OCI-LY3 (cell line): ENCODE data around the gene OPCML.

ENCODE experiments used
- H2AFZ ChIP-seq: fragments of 200-600, 300-600 bp; shearing (Covaris generic); 2 replicates; pipeline ENCODE4 v1.6.0; 2014; ENCODE audit warnings: antibody characterized with exemption, low read depth, low read length
- H3K27ac ChIP-seq: fragments of 200-600, 300-600 bp; sonication (generic); 2 replicates; pipeline ENCODE4 v1.5.1; 2014; ENCODE audit warnings: mild to moderate bottlenecking, low read length, moderate library complexity, mixed read lengths
- H3K27me3 ChIP-seq: fragments of 200-600, 300-600 bp; sonication (generic); 2 replicates; pipeline ENCODE4 v1.6.1; 2014; ENCODE audit warnings: low read depth, low read length, mixed read lengths
- H3K36me3 ChIP-seq: fragments of 200-600, 300-600 bp; sonication (generic); replicated peaks from 2 replicates; pipeline ENCODE3; 2014; ENCODE audit warnings: low read depth, low read length, mixed read lengths
- H3K4me1 ChIP-seq: fragments of 300-600, 200-600 bp; sonication (generic); 2 replicates; pipeline ENCODE4 v1.6.1; 2014; ENCODE audit warnings: low read length, mixed read lengths
- H3K4me2 ChIP-seq: fragments of 200-600, 300-600 bp; sonication (generic); 2 replicates; pipeline ENCODE4 v1.6.1; 2014; ENCODE audit warnings: low read length, mixed read lengths
- H3K4me3 ChIP-seq: fragments of 300-600, 200-600 bp; sonication (generic); 2 replicates; pipeline ENCODE4 v1.5.1; 2014; ENCODE audit warnings: antibody characterized with exemption, mild to moderate bottlenecking, low read length, moderate library complexity
- H3K79me2 ChIP-seq: fragments of 300-600, 200-600 bp; shearing (Covaris generic); 2 replicates; pipeline ENCODE4 v1.6.1; 2014; ENCODE audit warnings: mild to moderate bottlenecking, low read length, mixed read lengths
- H3K9ac ChIP-seq: fragments of 300-600, 200-600 bp; shearing (Covaris generic); 2 replicates; pipeline ENCODE4 v1.6.0; 2014; ENCODE audit warnings: mild to moderate bottlenecking, low read length, moderate library complexity
- H3K9me3 ChIP-seq: fragments of 200-600, 300-600 bp; shearing (Covaris generic); 2 replicates; pipeline ENCODE4 v1.6.1; 2014; ENCODE audit warnings: low read length, mixed read lengths; ENCODE audit not compliant: insufficient read depth
- H4K20me1 ChIP-seq: fragments of 200-600, 300-600 bp; sonication (generic); 2 replicates; pipeline ENCODE4 v1.6.1; 2016; ENCODE audit warnings: low read length, mixed read lengths; ENCODE audit not compliant: insufficient read depth
- CTCF ChIP-seq: fragments of 200-600, 300-600 bp; sonication (generic); IDR thresholded peaks from 2 replicates; pipeline ENCODE4 v1.5.1; 2014; ENCODE audit warnings: antibody characterized with exemption, low read length, low read depth
- EZH2phosphoT487 ChIP-seq: fragments of 200-600 bp; shearing (Covaris generic); IDR thresholded peaks from 2 replicates; pipeline ENCODE4 v1.6.1; 2018; ENCODE audit warnings: antibody characterized with exemption, mixed run types, low read depth

Gene OPCML

DNA sequence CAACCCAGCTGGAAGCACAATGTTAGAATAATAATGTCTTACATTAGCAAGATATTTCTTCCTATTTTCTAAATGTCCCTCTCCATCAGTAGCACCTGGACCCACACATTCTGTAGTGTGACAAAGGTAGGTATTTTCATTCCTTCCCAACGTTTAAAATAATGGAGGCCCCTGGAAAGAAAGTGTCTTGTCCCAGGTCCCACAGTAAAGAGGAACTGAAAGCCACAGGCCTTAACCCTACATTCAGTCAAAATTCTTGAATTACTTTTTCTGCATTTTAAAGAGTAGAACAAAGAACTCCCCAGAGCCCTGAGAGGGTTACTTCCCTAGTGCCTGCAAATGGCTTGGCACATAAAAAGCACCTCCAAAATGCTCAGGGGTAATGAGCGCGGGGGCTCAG is 26.3 kb downstream of the OPCML start:
- Histone ChIP-seq H4K20me1 (peaks cover 10% of the 10 kb centered on the region; the same call in 1 of the 2 replicates), H3K27me3 (peaks cover 30% of the 10 kb centered on the region), H2AFZ (no peak overlapping the region), H3K9ac (no peak overlapping the region), H3K4me1 (peaks cover 15% of the 10 kb centered on the region), H3K27ac (no peak overlapping the region), H3K79me2 (no peaks in the 10 kb centered on the region), H3K36me3 (no peaks in the 10 kb centered on the region), H3K4me3 (no peak overlapping the region), H3K9me3 (no peaks in the 10 kb centered on the region), H3K4me2 (no peak overlapping the region; the same call in 1 of the 2 replicates)
- TF ChIP-seq CTCF (no peak), EZH2phosphoT487 (no peak)

- Histone ChIP-seq H2AFZ (no peak overlapping the region), H3K9ac (no peak overlapping the region), H3K36me3 (no peaks in the 10 kb centered on the region), H4K20me1 (peaks cover 10% of the 10 kb centered on the region; the same call in 1 of the 2 replicates), H3K4me3 (no peak overlapping the region), H3K9me3 (no peaks in the 10 kb centered on the region), H3K27ac (no peak overlapping the region), H3K79me2 (no peaks in the 10 kb centered on the region), H3K4me2 (no peak overlapping the region), H3K4me1 (peaks cover 15% of the 10 kb centered on the region), H3K27me3 (peaks cover 29% of the 10 kb centered on the region)
- TF ChIP-seq CTCF (no peak), EZH2phosphoT487 (no peak)
Measured at GRCh38 chr11:133504906-133505305, 27.4 kb downstream of the OPCML start.

GRCh38 chr11:133503776-133504175 is 28.5 kb downstream of the OPCML start:
- Histone ChIP-seq H4K20me1 (peaks cover 10% of the 10 kb centered on the region; the same call in 1 of the 2 replicates), H3K27me3 (peaks cover 22% of the 10 kb centered on the region), H3K27ac (no peak overlapping the region), H3K4me3 (no peak overlapping the region), H2AFZ (no peak overlapping the region), H3K36me3 (no peaks in the 10 kb centered on the region), H3K79me2 (no peaks in the 10 kb centered on the region), H3K9ac (no peak overlapping the region), H3K4me1 (peaks cover 15% of the 10 kb centered on the region), H3K4me2 (no peak overlapping the region), H3K9me3 (no peaks in the 10 kb centered on the region)
- TF ChIP-seq EZH2phosphoT487 (no peak), CTCF (no peak)

GRCh38 chr11:133503236-133503635 is 29.1 kb downstream of the OPCML start:
- no peaks in the 10 kb centered on the region for H3K9me3 ChIP-seq
- no peaks in the 10 kb centered on the region for H3K36me3 ChIP-seq
- peaks cover 10% of the 10 kb centered on the region; the same call in 1 of the 2 replicates for H4K20me1 ChIP-seq
- H3K27ac ChIP-seq: no peak overlapping the region
- no peak for TF ChIP-seq CTCF
- H3K4me2 ChIP-seq: no peak overlapping the region
- peaks cover 15% of the 10 kb centered on the region for H3K4me1 ChIP-seq
- H3K27me3 ChIP-seq: peaks cover 22% of the 10 kb centered on the region
- H3K9ac ChIP-seq: no peak overlapping the region
- H2AFZ ChIP-seq: no peak overlapping the region
- no peaks in the 10 kb centered on the region for H3K79me2 ChIP-seq
- no peak overlapping the region for H3K4me3 ChIP-seq
